Loucy (cell line): ENCODE measurements around the gene SP140.

Experiments used
- CTCF ChIP-seq: fragments of 200-600 bp; sonication (generic); conservative IDR thresholded peaks from 2 replicates; pipeline ENCODE4 v1.5.1; 2014; ENCODE audit warnings: mild to moderate bottlenecking, antibody characterized with exemption, low read length
- EZH2phosphoT487 ChIP-seq: fragments of 200-600 bp; IDR thresholded peaks from 2 replicates; pipeline ENCODE4 v1.6.1; 2018; ENCODE audit warnings: antibody characterized with exemption, mild to moderate bottlenecking, moderate library complexity, borderline replicate concordance

GRCh38 chr2:230325316-230326243 is 100.0 kb downstream of the SP140 start:
- TF ChIP-seq CTCF (no peak), EZH2phosphoT487 (no peak)
